Adrenal gland (tissue), 5 donors: ENCODE results near the gene SOX18.

ENCODE experiments used
- POLR2A ChIP-seq, 2 donors: fragments of 450-650 bp; IDR thresholded peaks; one replicate each; pipeline ENCODE4 v1.6.1; 2017; ENCODE audit warnings: antibody characterized with exemption in 2 of 2, mild to moderate bottlenecking in 2 of 2, moderate library complexity in 1 of 2
- TF ChIP-seq, protein P1 (sequence below), 6 experiments: fragments of 450-650 bp in 4 of 6; fragments of 200-600 bp in 2 of 6; sonication (generic) in 1 of 6; IDR thresholded peaks; 1 replicate in 5 of 6; 2 replicates in 1 of 6; pipeline versions ENCODE4 v1.5.1 to v1.8.0; 2016 to 2021; ENCODE audit warnings: antibody characterized with exemption in 6 of 6, mild to moderate bottlenecking in 2 of 6, moderate library complexity in 1 of 6
- donor health status: DM: no; HTN: no; CAD: no.

DNA sequence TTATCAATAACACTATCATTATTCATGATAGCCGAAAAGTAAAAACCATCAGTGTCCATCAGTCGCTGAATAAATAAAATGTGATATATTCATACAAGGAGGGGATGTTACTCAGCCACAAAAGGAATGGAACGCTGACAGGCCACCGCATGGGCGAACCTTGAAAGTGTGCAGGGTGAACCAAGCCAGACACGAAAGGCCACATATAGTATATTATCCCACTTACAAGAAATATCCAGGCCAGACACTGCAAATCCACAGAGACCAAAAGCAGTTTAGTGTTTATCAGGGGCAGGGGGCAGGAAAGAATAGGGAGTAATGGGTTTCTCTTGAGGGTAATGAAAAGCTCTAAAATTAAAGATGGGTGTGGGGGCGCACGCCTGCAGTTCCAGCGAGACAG, 5.7 kb downstream of the SOX18 start:
- no peak for TF ChIP-seq POLR2A (IDR thresholded peaks at IDR 0.05)
- TF ChIP-seq, protein P1, sequence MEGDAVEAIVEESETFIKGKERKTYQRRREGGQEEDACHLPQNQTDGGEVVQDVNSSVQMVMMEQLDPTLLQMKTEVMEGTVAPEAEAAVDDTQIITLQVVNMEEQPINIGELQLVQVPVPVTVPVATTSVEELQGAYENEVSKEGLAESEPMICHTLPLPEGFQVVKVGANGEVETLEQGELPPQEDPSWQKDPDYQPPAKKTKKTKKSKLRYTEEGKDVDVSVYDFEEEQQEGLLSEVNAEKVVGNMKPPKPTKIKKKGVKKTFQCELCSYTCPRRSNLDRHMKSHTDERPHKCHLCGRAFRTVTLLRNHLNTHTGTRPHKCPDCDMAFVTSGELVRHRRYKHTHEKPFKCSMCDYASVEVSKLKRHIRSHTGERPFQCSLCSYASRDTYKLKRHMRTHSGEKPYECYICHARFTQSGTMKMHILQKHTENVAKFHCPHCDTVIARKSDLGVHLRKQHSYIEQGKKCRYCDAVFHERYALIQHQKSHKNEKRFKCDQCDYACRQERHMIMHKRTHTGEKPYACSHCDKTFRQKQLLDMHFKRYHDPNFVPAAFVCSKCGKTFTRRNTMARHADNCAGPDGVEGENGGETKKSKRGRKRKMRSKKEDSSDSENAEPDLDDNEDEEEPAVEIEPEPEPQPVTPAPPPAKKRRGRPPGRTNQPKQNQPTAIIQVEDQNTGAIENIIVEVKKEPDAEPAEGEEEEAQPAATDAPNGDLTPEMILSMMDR (IDR thresholded peaks at IDR 0.05), result no peak
